RWPE1 (cell line): ENCODE measurements around the gene EMC9.
A peak's percentile ranks its signal among the peaks of the same experiment; 100 is the strongest.

ENCODE experiments used
- CTCF ChIA-PET: fragments of 350-600 bp; sonication (Branson Sonifier 250); formaldehyde crosslinking; extraction: SDS; loops from one replicate; lab custom pipeline; 2021; lab: Yijun Ruan, JAX
- POLR2A ChIA-PET: fragments of 400-600 bp; formaldehyde crosslinking; extraction: SDS; loops from one replicate; lab custom pipeline; 2020; ENCODE audit warnings: antibody characterized with exemption; ENCODE audit not compliant: low non-redundant PET; lab: Yijun Ruan, JAX
- DNase-seq: peaks from one replicate; pipeline ENCODE4 v3.0.0; 2012; ENCODE audit warnings: low spot score
- H3K27ac ChIP-seq: fragments of 450-650 bp; 2 replicates; pipeline ENCODE4 v1.5.1; 2017
- TF ChIP-seq, protein P1 (sequence below): fragments of 450-650 bp; conservative IDR thresholded peaks from 2 replicates; pipeline ENCODE4 v1.5.1; 2017; ENCODE audit warnings: low read depth, mild to moderate bottlenecking

Gene EMC9

GRCh38 chr14:24177891-24178290, 36.5 kb upstream of the EMC9 start:
- ChIA-PET CTCF (interaction anchor here (1.2 kb wide), 1 partner anchor 17 kb away, joined by 3 read pairs; the partner anchor contains the start of gene IRF9), POLR2A (no interaction called here)
- DNase-seq, result no peak
- TF ChIP-seq, protein P1, sequence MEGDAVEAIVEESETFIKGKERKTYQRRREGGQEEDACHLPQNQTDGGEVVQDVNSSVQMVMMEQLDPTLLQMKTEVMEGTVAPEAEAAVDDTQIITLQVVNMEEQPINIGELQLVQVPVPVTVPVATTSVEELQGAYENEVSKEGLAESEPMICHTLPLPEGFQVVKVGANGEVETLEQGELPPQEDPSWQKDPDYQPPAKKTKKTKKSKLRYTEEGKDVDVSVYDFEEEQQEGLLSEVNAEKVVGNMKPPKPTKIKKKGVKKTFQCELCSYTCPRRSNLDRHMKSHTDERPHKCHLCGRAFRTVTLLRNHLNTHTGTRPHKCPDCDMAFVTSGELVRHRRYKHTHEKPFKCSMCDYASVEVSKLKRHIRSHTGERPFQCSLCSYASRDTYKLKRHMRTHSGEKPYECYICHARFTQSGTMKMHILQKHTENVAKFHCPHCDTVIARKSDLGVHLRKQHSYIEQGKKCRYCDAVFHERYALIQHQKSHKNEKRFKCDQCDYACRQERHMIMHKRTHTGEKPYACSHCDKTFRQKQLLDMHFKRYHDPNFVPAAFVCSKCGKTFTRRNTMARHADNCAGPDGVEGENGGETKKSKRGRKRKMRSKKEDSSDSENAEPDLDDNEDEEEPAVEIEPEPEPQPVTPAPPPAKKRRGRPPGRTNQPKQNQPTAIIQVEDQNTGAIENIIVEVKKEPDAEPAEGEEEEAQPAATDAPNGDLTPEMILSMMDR, result no peak
- peak overlapping the region; percentile 60 for H3K27ac ChIP-seq

DNA sequence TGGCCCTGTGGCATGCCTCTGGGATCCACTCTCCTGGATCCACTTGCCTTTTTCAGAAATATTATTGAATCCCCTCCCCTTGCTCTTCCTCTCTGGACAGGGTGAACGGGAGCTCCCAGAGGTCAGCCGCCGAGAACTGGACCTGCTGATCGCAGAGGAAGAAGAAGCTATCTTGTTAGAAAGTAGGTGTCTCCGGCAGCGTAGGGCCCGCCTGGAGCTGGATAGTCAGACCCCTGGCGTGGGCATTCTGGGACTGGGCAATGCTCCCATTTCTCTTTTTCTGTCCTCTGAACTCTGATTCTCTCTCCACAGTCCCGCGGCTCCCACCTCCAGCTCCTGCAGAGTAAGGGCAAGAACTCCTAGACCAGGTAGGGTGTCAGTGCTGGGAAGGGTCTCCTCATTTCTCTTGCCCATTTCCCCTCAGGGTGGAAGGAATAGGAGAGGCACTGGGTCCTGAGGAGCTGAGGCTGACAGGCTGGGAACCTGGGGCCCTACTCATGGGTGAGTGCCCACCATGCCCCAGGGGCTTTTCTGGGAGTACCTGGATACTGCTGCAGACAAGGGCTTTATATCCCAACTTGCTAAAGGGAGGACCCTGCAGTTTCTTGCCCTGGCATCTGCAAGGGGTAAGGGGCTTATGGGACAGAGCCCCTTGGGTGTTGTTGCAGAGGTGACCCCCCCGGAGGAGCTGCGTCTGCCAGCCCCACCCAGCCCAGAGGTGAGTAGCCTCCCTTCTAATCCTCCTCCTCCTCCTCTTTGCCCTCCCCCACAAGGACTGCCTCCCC, 35.8 kb upstream of the EMC9 start:
- POLR2A ChIA-PET, result no interaction called here
- DNase-seq, result no peak
- CTCF ChIA-PET, result interaction anchor here (1.2 kb wide), 1 partner anchor 16 kb away, joined by 3 read pairs; the partner anchor contains the start of gene IRF9
- TF ChIP-seq, protein P1, result no peak
- H3K27ac ChIP-seq, result peak overlapping the region; percentile 60

DNA sequence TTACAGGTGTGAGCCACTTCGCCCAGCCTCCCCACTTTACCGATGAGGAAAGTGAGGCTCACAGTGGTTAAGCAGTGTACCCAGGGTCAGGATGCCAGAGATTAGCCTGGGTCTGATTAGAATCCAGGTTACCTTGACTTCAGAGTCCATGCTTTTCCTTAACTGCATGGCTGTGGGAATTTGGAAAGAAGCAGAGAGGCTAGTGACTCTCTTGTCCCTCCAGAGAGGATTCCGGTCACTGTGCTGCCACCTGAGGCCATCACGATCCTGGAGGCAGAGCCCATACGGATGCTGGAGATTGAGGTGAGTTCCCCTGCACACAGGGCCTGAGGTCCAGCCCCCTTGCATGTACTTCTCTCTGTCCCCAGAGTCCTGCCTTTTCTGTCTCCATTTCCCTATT, 35.2 kb upstream of the EMC9 start:
- TF ChIP-seq, protein P1, result no peak
- peak overlapping the region; percentile 60 for H3K27ac ChIP-seq
- ChIA-PET POLR2A (no interaction called here), CTCF (interaction anchor here (1.2 kb wide), 1 partner anchor 15 kb away, joined by 3 read pairs; the partner anchor contains the start of gene IRF9)
- no peak for DNase-seq

- TF ChIP-seq, protein P1, result no peak
- no peak for DNase-seq
- ChIA-PET CTCF (interaction anchor here (0.6 kb wide), 1 partner anchor 98 kb away, joined by 3 read pairs; no protein-coding TSS in a partner anchor), POLR2A (interaction anchor here (0.6 kb wide), 1 partner anchor 79 kb away, joined by 4 read pairs; no protein-coding TSS in a partner anchor)
- H3K27ac ChIP-seq, result peak overlapping the region; percentile 5
These were observed 31.5 kb upstream of the EMC9 start for GRCh38 chr14:24172871-24173281.

DNA sequence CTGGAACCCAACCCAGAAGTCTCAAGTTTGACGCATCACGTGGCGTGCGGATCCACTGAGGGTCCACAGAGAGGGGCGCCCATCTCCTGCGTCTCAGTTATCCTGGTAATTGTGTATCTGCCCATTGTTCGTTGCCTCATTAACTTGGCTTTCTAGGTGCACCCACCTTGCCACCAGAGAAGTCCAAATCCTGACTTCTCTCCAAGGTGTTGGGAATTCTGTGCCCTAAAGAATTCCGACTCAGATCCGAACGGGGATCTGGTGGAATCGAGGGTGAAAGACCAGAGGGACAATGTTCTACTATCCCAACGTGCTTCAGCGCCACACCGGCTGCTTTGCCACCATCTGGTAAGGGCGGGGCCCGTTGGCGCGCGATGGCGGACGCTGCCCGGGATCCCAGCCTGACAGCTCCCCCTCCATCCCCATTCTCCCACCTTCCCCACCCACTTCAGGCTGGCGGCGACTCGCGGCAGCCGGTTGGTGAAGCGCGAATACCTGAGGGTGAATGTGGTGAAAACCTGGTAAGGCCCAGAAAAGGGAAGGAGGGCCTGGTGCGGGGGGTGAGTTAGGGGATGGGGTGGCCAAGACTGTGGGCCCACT, 31.0 kb upstream of the EMC9 start:
- ChIA-PET POLR2A (no interaction called here), CTCF (no interaction called here)
- DNase-seq, result no peak
- no peak overlapping the region for H3K27ac ChIP-seq
- TF ChIP-seq, protein P1, result no peak

DNA sequence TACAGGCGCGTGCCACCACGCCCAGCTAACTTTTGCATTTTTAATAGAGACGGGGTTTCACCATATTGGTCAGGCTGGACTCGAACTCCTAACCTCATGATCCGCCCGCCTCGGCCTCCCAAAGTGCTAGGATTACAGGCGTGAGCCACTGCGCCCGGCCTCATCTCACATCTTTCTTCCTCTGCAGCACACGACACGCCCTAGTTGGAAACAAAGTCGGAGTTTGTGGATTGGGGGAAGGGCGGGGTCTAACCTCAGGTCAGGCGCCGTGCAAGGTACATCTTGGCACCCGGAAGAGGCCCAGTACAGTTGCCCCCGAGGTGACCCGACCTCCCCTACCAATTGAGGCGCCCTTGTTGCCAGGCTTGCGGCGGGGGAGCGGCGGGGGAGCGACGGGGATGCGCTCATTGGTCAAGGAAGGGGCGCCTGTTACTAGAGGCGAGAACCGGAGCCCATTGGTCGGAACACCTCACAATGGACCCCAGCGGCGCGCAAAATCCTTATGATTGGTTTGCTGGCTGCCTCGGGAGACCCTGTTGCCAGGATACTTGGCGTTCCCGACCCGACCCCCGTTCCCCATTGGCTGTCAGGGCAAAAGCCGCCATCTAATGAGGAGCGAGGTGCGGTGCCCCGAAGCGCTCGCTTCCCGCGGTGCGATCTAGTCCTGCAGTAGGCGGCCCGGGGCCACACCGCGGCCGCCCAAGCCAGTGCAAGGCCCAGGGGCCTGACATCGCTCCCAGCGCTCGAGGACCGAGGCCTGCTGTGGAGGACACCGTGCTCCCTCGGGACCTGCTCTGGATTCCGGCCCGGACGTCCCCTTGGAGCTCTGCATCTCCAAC, 30.2 kb upstream of the EMC9 start, which contains the start of gene REC8:
Gene REC8, plus strand, starts transcription at position 659 of the 839 bp plus-strand sequence. CDS start 473 bp downstream, outside the sequence.
- TF ChIP-seq, protein P1, result no peak
- ChIA-PET POLR2A (interaction anchor here (0.6 kb wide), 1 partner anchor 11 kb away, joined by 7 read pairs; no protein-coding TSS in a partner anchor), CTCF (no interaction called here)
- H3K27ac ChIP-seq, result peak within 1 kb of the TSS; percentile 5; the same call in 1 of the 2 replicates
- no peak for DNase-seq
